NCI-H2196 (cell line): ENCODE data around the gene CCT8L2.
"Not testable (repeated sequence)": the region's sequence is repeated elsewhere in the genome, so short reads cannot be mapped to it uniquely, and the experiment has no call there.

Source experiments
- DNase-seq: peaks from one replicate; lab custom pipeline; 2025; ENCODE audit not compliant: unreplicated experiment; lab: John Stamatoyannopoulos, UW

The CCT8L2 gene

GRCh38 chr22:16559996-16560395 is 32.6 kb downstream of the CCT8L2 start:
- not testable (repeated sequence) for DNase-seq

- no peak for DNase-seq
These were observed 33.3 kb downstream of the CCT8L2 start for GRCh38 chr22:16559056-16559955.

GRCh38 chr22:16558376-16558945 is 34.1 kb downstream of the CCT8L2 start:
- not testable (repeated sequence) for DNase-seq

GRCh38 chr22:16557511-16557910 is 35.1 kb downstream of the CCT8L2 start:
- not testable (repeated sequence) for DNase-seq

GRCh38 chr22:16555077-16555994 is 37.3 kb downstream of the CCT8L2 start:
- not testable (repeated sequence) for DNase-seq

- not testable (repeated sequence) for DNase-seq
These were observed 49.3 kb downstream of the CCT8L2 start for GRCh38 chr22:16543310-16543709.
